ENCODE data around the gene DNAJC5.

DNA sequence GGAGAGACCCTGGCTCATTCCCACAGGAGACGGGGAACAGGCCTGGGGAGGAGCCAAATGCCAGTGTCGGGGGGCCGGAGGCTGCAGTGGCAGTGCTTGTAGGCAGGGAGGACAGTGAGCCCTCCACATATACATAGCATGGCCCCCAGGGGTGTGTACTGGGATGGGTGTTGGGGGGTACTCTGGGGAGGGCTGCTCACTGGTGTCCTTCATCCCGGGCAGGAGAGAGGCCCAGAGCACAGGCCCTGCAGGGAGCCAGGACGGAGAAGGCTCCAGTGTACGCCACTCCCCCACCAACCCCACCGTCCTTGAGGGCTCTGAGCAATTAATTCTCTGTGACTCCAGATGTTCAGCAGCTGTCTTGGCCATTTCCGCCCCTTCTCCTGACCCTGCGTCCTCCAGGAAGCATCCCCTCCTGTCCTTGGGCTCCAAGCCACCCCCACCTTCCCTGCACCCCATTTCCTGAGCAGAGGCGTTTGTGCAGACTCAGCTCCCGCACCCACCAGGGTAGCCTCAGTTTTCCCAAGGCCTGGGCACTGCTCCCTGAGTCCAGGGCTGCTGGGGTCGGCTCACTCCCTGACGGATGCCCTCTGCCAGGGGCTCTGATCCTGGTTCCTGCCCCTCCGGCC, 37.0 kb upstream of the DNAJC5 start:
- TF ChIP-seq EP300 (IDR thresholded peaks at IDR 0.05; ENCODE audit: low read length) (no peak), HBP1 (CRISPR knock-in tag; IDR thresholded peaks at IDR 0.05) (no peak), FOS (IDR thresholded peaks at IDR 0.05; ENCODE audit: extremely low read depth, insufficient read length) (no peak)
- TF ChIP-seq, protein P1, sequence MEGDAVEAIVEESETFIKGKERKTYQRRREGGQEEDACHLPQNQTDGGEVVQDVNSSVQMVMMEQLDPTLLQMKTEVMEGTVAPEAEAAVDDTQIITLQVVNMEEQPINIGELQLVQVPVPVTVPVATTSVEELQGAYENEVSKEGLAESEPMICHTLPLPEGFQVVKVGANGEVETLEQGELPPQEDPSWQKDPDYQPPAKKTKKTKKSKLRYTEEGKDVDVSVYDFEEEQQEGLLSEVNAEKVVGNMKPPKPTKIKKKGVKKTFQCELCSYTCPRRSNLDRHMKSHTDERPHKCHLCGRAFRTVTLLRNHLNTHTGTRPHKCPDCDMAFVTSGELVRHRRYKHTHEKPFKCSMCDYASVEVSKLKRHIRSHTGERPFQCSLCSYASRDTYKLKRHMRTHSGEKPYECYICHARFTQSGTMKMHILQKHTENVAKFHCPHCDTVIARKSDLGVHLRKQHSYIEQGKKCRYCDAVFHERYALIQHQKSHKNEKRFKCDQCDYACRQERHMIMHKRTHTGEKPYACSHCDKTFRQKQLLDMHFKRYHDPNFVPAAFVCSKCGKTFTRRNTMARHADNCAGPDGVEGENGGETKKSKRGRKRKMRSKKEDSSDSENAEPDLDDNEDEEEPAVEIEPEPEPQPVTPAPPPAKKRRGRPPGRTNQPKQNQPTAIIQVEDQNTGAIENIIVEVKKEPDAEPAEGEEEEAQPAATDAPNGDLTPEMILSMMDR (IDR thresholded peaks at IDR 0.05 in 2 of 3, conservative IDR thresholded peaks at IDR 0.05 in 1 of 3; ENCODE audit: insufficient read depth in 2 of 3, low read depth in 1 of 3, low read length in 3 of 3): no peak
